ENCODE data around the gene LCP2. TPM values are rescaled to one million over a fixed set of nuclear protein-coding genes. Genes with fewer than 3 reads are reported as not detected.

Gene LCP2
- total RNA-seq, 1 experiment from 2014 or later = not detected

- ChIA-PET CTCF (no interaction called here), POLR2A (ENCODE audit: unreplicated experiment) (no interaction called here)
- Histone ChIP-seq H3K27ac (no peak overlapping the region), H3K36me3 (ENCODE audit: low read depth) (no peaks in the 10 kb centered on the region), H3K4me1 (replicated peaks; ENCODE audit: insufficient read depth) (peaks cover 11% of the 10 kb centered on the region), H3K79me2 (ENCODE audit: low read depth) (no peaks in the 10 kb centered on the region), H3K4me2 (no peak overlapping the region), H3F3A (ENCODE audit: insufficient read depth, low read depth) (no peaks in the 10 kb centered on the region; the same call in 1 of the 2 replicates), H3K4me3 (no peak overlapping the region), H3K9me3 (ENCODE audit: insufficient read depth, low read depth) (no peaks in the 10 kb centered on the region), H2AFZ (no peak overlapping the region), H4K20me1 (ENCODE audit: insufficient read depth) (no peaks in the 10 kb centered on the region), H3K9me2 (ENCODE audit: insufficient read depth) (no peaks in the 10 kb centered on the region; the same call in 1 of the 2 replicates), H3K27me3 (ENCODE audit: insufficient read depth, low read depth) (no peaks in the 10 kb centered on the region)
- intact Hi-C loops (cut with micrococcal nuclease; ENCODE audit: unreplicated experiment) = no loop called here
- no peak for DNase-seq
- TF ChIP-seq, protein P1, sequence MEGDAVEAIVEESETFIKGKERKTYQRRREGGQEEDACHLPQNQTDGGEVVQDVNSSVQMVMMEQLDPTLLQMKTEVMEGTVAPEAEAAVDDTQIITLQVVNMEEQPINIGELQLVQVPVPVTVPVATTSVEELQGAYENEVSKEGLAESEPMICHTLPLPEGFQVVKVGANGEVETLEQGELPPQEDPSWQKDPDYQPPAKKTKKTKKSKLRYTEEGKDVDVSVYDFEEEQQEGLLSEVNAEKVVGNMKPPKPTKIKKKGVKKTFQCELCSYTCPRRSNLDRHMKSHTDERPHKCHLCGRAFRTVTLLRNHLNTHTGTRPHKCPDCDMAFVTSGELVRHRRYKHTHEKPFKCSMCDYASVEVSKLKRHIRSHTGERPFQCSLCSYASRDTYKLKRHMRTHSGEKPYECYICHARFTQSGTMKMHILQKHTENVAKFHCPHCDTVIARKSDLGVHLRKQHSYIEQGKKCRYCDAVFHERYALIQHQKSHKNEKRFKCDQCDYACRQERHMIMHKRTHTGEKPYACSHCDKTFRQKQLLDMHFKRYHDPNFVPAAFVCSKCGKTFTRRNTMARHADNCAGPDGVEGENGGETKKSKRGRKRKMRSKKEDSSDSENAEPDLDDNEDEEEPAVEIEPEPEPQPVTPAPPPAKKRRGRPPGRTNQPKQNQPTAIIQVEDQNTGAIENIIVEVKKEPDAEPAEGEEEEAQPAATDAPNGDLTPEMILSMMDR (conservative IDR thresholded peaks at IDR 0.05) = no peak
- no peak for TF ChIP-seq EZH2 (IDR thresholded peaks at IDR 0.05; ENCODE audit: low read depth)
- no TSS peak for BruUV-seq (replicated peaks)
Observed at GRCh38 chr5:170301981-170302652, 4.5 kb upstream of the LCP2 start.

DNA sequence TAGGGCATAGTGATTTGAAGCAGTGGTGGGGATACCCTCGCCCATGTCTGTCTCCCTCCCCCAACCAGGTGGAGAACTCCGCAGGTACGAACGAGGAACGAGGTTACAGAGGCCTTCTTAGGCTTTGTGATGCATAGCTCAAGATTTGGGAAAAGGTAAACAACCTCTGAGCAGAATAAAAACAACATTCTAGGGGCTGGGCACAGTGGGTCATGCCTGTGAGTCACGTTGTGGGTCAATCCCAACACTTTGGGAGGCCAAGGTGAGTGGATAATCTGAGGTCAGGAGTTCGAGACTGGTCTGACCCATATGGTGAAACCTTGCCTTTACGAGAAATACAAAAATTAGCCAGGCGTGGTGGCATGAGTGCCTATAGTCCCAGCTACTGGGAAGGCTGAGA lies 3.6 kb upstream of the LCP2 start:
- TF ChIP-seq, protein P1 (conservative IDR thresholded peaks at IDR 0.05) = no peak
- TF ChIP-seq EZH2 (IDR thresholded peaks at IDR 0.05; ENCODE audit: low read depth) = no peak
- BruUV-seq (replicated peaks) = no TSS peak
- CTCF ChIA-PET = no interaction called here
- H3K79me2 ChIP-seq (ENCODE audit: low read depth) = no peaks in the 10 kb centered on the region
- intact Hi-C loops (cut with micrococcal nuclease; ENCODE audit: unreplicated experiment) = no loop called here
- H3K27me3 ChIP-seq (ENCODE audit: insufficient read depth, low read depth) = no peaks in the 10 kb centered on the region
- no peak for DNase-seq
- no peaks in the 10 kb centered on the region for H3K9me3 ChIP-seq (ENCODE audit: insufficient read depth, low read depth)
- POLR2A ChIA-PET (ENCODE audit: unreplicated experiment) = no interaction called here
- H3F3A ChIP-seq (ENCODE audit: insufficient read depth, low read depth) = no peaks in the 10 kb centered on the region
- no peaks in the 10 kb centered on the region; the same call in 1 of the 2 replicates for H3K9me2 ChIP-seq (ENCODE audit: insufficient read depth)
- H3K27ac ChIP-seq = no peak overlapping the region
- H2AFZ ChIP-seq = no peak overlapping the region
- H3K4me3 ChIP-seq = no peak overlapping the region
- H4K20me1 ChIP-seq (ENCODE audit: insufficient read depth) = no peaks in the 10 kb centered on the region
- H3K4me1 ChIP-seq (replicated peaks; ENCODE audit: insufficient read depth) = peaks cover under 1% of the 10 kb centered on the region; the same call in 1 of the 2 replicates
- H3K4me2 ChIP-seq = no peak overlapping the region
- no peaks in the 10 kb centered on the region for H3K36me3 ChIP-seq (ENCODE audit: low read depth)

GRCh38 chr5:170300361-170301013 lies 2.9 kb upstream of the LCP2 start:
- DNase-seq = no peak
- Histone ChIP-seq H4K20me1 (ENCODE audit: insufficient read depth) (no peaks in the 10 kb centered on the region), H3K4me2 (no peak overlapping the region), H3K9me3 (ENCODE audit: insufficient read depth, low read depth) (no peaks in the 10 kb centered on the region), H3K27ac (no peak overlapping the region), H3K36me3 (ENCODE audit: low read depth) (no peaks in the 10 kb centered on the region), H3K4me1 (replicated peaks; ENCODE audit: insufficient read depth) (no peaks in the 10 kb centered on the region), H3K79me2 (ENCODE audit: low read depth) (no peaks in the 10 kb centered on the region), H3K27me3 (ENCODE audit: insufficient read depth, low read depth) (no peaks in the 10 kb centered on the region), H2AFZ (no peak overlapping the region), H3F3A (ENCODE audit: insufficient read depth, low read depth) (no peaks in the 10 kb centered on the region), H3K4me3 (no peak overlapping the region), H3K9me2 (ENCODE audit: insufficient read depth) (no peaks in the 10 kb centered on the region; the same call in 1 of the 2 replicates)
- no TSS peak for BruUV-seq (replicated peaks)
- no peak for TF ChIP-seq EZH2 (IDR thresholded peaks at IDR 0.05; ENCODE audit: low read depth)
- TF ChIP-seq, protein P1 (conservative IDR thresholded peaks at IDR 0.05) = no peak
- CTCF ChIA-PET = no interaction called here
- intact Hi-C loops (cut with micrococcal nuclease; ENCODE audit: unreplicated experiment) = no loop called here
- POLR2A ChIA-PET (ENCODE audit: unreplicated experiment) = no interaction called here
